ENCODE results near the gene NTNG1.

Gene NTNG1

GRCh38 chr1:107263291-107263915 is 122.6 kb downstream of the NTNG1 start:
- DNase-seq (ENCODE audit: low read depth) = no peak

GRCh38 chr1:107264007-107264406 is 123.2 kb downstream of the NTNG1 start:
- no peak for DNase-seq (ENCODE audit: low read depth)

GRCh38 chr1:107264561-107264960 is 123.7 kb downstream of the NTNG1 start:
- peak; percentile 38 for DNase-seq (ENCODE audit: low read depth)

- no peak for DNase-seq (ENCODE audit: low read depth)
These were observed 126.7 kb downstream of the NTNG1 start for GRCh38 chr1:107267489-107267888.

- DNase-seq (ENCODE audit: low read depth) = no peak
These were observed 131.5 kb downstream of the NTNG1 start for GRCh38 chr1:107272321-107272720.

GRCh38 chr1:107273515-107273914 is 132.7 kb downstream of the NTNG1 start:
- no peak for DNase-seq (ENCODE audit: low read depth)

GRCh38 chr1:107274227-107274626 is 133.4 kb downstream of the NTNG1 start:
- DNase-seq (ENCODE audit: low read depth) = no peak

GRCh38 chr1:107276247-107276646 is 135.4 kb downstream of the NTNG1 start:
- no peak for DNase-seq (ENCODE audit: low read depth)

GRCh38 chr1:107277022-107277421 is 136.2 kb downstream of the NTNG1 start:
- DNase-seq (ENCODE audit: low read depth) = no peak

GRCh38 chr1:107286125-107286524 is 145.3 kb downstream of the NTNG1 start:
- no peak for DNase-seq (ENCODE audit: low read depth)

- DNase-seq (ENCODE audit: low read depth) = no peak
These were observed 151.1 kb downstream of the NTNG1 start for GRCh38 chr1:107291987-107292386.

GRCh38 chr1:107293901-107294613 is 153.2 kb downstream of the NTNG1 start:
- DNase-seq (ENCODE audit: low read depth) = no peak

- DNase-seq (ENCODE audit: low read depth) = no peak
These were observed 153.8 kb downstream of the NTNG1 start for GRCh38 chr1:107294686-107295085.

- no peak for DNase-seq (ENCODE audit: low read depth)
These were observed 156.8 kb downstream of the NTNG1 start for GRCh38 chr1:107297681-107298080.

- no peak for DNase-seq (ENCODE audit: low read depth)
These were observed 157.7 kb downstream of the NTNG1 start for GRCh38 chr1:107298526-107298925.

- no peak for DNase-seq (ENCODE audit: low read depth)
These were observed 158.7 kb downstream of the NTNG1 start for GRCh38 chr1:107299521-107299920.

- no peak for DNase-seq (ENCODE audit: low read depth)
These were observed 169.1 kb downstream of the NTNG1 start for GRCh38 chr1:107309962-107310361.

GRCh38 chr1:107315652-107316051 is 174.8 kb downstream of the NTNG1 start:
- no peak for DNase-seq (ENCODE audit: low read depth)

GRCh38 chr1:107318932-107319331 is 178.1 kb downstream of the NTNG1 start:
- DNase-seq (ENCODE audit: low read depth) = no peak

GRCh38 chr1:107323784-107324183 is 182.9 kb downstream of the NTNG1 start:
- no peak for DNase-seq (ENCODE audit: low read depth)

- DNase-seq (ENCODE audit: low read depth) = peak; percentile 9
These were observed 186.1 kb downstream of the NTNG1 start for GRCh38 chr1:107326824-107327445.

GRCh38 chr1:107327446-107327845 is 186.6 kb downstream of the NTNG1 start:
- DNase-seq (ENCODE audit: low read depth) = no peak

- DNase-seq (ENCODE audit: low read depth) = no peak
These were observed 187.2 kb downstream of the NTNG1 start for GRCh38 chr1:107328087-107328486.
